ENCODE measurements around the gene NSMCE1. TPM values are rescaled to one million over a fixed set of nuclear protein-coding genes. Genes with fewer than 3 reads are reported as not detected.
A peak's percentile ranks its signal among the peaks of the same experiment; 100 is the strongest.
"Not testable (repeated sequence)": the region's sequence is repeated elsewhere in the genome, so short reads cannot be mapped to it uniquely, and the experiment has no call there.

The NSMCE1 gene
- total and polyA plus RNA-seq, 4 experiments from 2014 or later: 66.6 to 202 (median 106) TPM

GRCh38 chr16:27205423-27206065 is 63.0 kb downstream of the NSMCE1 start:
- intact Hi-C loops (cut with micrococcal nuclease): no loop called here
- H3K27ac ChIP-seq (ENCODE audit: low read depth, low read length): no peak overlapping the region
- DNase-seq: no peak
- H3K4me3 ChIP-seq (ENCODE audit: low read length in 2 of 2): no peak overlapping the region
- POLR2A ChIA-PET (ENCODE audit: partially characterized antibody): interaction anchor here (0.8 to 5.8 kb wide), 5 partner anchors 11 to 162 kb away, joined by 3 to 186 read pairs (median 33); no protein-coding TSS in a partner anchor
- H3K36me3 Mint-ChIP-seq: peaks cover 3 to 18% of the 10 kb centered on the region in 2 donors
- H3K27me3 Mint-ChIP-seq: no peaks in the 10 kb centered on the region
- peaks cover 22 to 42% (median 30%) of the 10 kb centered on the region in 4 donors for H3K4me1 Mint-ChIP-seq
- H3K27ac Mint-ChIP-seq: peak overlapping the region in 2 of 7 donors; percentile 37 to 92
- CTCF ChIA-PET (ENCODE audit: partially characterized antibody): interaction anchor here (1.6 to 5.7 kb wide), 5 partner anchors 10 to 162 kb away, joined by 5 to 56 read pairs (median 9); no protein-coding TSS in a partner anchor
- no peaks in the 10 kb centered on the region for H3K9me3 Mint-ChIP-seq
- H3K4me3 Mint-ChIP-seq: no peak overlapping the region
- H3K27me3 ChIP-seq (ENCODE audit: insufficient read depth, low read length): no peaks in the 10 kb centered on the region
- peaks cover 5% of the 10 kb centered on the region for H3K36me3 ChIP-seq (ENCODE audit: insufficient read depth, low read length)
- H3K4me1 ChIP-seq (ENCODE audit: insufficient read depth, low read length): peaks cover 43% of the 10 kb centered on the region
- no peaks in the 10 kb centered on the region for H3K9me3 ChIP-seq (ENCODE audit: control insufficient read depth in 1 of 2, low read length in 2 of 2)

- Histone ChIP-seq H3K27me3 (ENCODE audit: insufficient read depth, low read length) (no peaks in the 10 kb centered on the region), H3K4me3 (ENCODE audit: low read length in 2 of 2) (peak overlapping the region; percentile 39 to 61), H3K27ac (ENCODE audit: low read depth, low read length) (peak overlapping the region; percentile 97), H3K9me3 (ENCODE audit: control insufficient read depth in 1 of 2, low read length in 2 of 2) (no peaks in the 10 kb centered on the region), H3K4me1 (ENCODE audit: insufficient read depth, low read length) (peaks cover 52% of the 10 kb centered on the region), H3K36me3 (ENCODE audit: insufficient read depth, low read length) (peaks cover 2% of the 10 kb centered on the region)
- Mint-ChIP-seq H3K4me3 (peak overlapping the region; percentile 97 to 100 (median 99)), H3K36me3 (peaks cover 3 to 12% of the 10 kb centered on the region in 2 donors), H3K4me1 (peaks cover 33 to 54% (median 41%) of the 10 kb centered on the region in 4 donors), H3K27ac (peak overlapping the region; percentile 92 to 100 (median 100)), H3K27me3 (no peaks in the 10 kb centered on the region), H3K9me3 (no peaks in the 10 kb centered on the region)
- ChIA-PET POLR2A (ENCODE audit: partially characterized antibody) (interaction anchor here (0.7 to 5.8 kb wide), 17 partner anchors 10 to 222 kb away, joined by 3 to 186 read pairs (median 8); no protein-coding TSS in a partner anchor), CTCF (ENCODE audit: partially characterized antibody) (interaction anchor here (1.0 to 5.7 kb wide), 12 partner anchors 8 to 181 kb away, joined by 3 to 56 read pairs (median 6); no protein-coding TSS in a partner anchor)
- intact Hi-C loops (cut with micrococcal nuclease): no loop called here
- DNase-seq: no peak
Measured at GRCh38 chr16:27204312-27204915, 64.2 kb downstream of the NSMCE1 start.

- Mint-ChIP-seq H3K4me1 (peaks cover 39 to 61% (median 47%) of the 10 kb centered on the region in 4 donors), H3K9me3 (peaks cover 0 to 4% (median 0%) of the 10 kb centered on the region in 8 donors), H3K36me3 (peaks cover 3 to 12% of the 10 kb centered on the region in 2 donors), H3K27me3 (no peaks in the 10 kb centered on the region), H3K4me3 (peak within 1 kb of the TSS; percentile 97 to 100 (median 99)), H3K27ac (peak within 1 kb of the TSS; percentile 92 to 100 (median 100))
- ChIA-PET CTCF (ENCODE audit: partially characterized antibody) (interaction anchor here (0.6 to 5.7 kb wide), 14 partner anchors 8 to 251 kb away, joined by 3 to 56 read pairs (median 5); no protein-coding TSS in a partner anchor), POLR2A (ENCODE audit: partially characterized antibody) (interaction anchor here (0.7 to 5.8 kb wide), 25 partner anchors 9 to 260 kb away, joined by 3 to 186 read pairs (median 5); no protein-coding TSS in a partner anchor)
- Histone ChIP-seq H3K36me3 (ENCODE audit: insufficient read depth, low read length) (no peaks in the 10 kb centered on the region), H3K4me3 (ENCODE audit: low read length in 2 of 2) (peak within 1 kb of the TSS; percentile 61 to 85), H3K27ac (ENCODE audit: low read depth, low read length) (peak within 1 kb of the TSS; percentile 97), H3K4me1 (ENCODE audit: insufficient read depth, low read length) (peaks cover 59% of the 10 kb centered on the region), H3K27me3 (ENCODE audit: insufficient read depth, low read length) (no peaks in the 10 kb centered on the region), H3K9me3 (ENCODE audit: control insufficient read depth in 1 of 2, low read length in 2 of 2) (no peaks in the 10 kb centered on the region)
- intact Hi-C loops (cut with micrococcal nuclease): loop anchor here (1.0 kb wide), 3 partner anchors 27 to 164 kb away; no protein-coding TSS in a partner anchor
- DNase-seq: peak; percentile 99 to 100 (median 100)
Measured at GRCh38 chr16:27203507-27204311, 64.9 kb downstream of the NSMCE1 start, which contains the start of gene KDM8. KDM8 (plus strand) TSS chr16:27203526; CDS start chr16:27210124, 6,598 bp downstream.

GRCh38 chr16:27202923-27203506 is 65.6 kb downstream of the NSMCE1 start:
- intact Hi-C loops (cut with micrococcal nuclease): loop anchor here (1.0 kb wide), 3 partner anchors 27 to 164 kb away; no protein-coding TSS in a partner anchor
- Histone ChIP-seq H3K9me3 (ENCODE audit: control insufficient read depth in 1 of 2, low read length in 2 of 2) (no peaks in the 10 kb centered on the region), H3K27ac (ENCODE audit: low read depth, low read length) (peak overlapping the region; percentile 97), H3K4me3 (ENCODE audit: low read length in 2 of 2) (peak overlapping the region; percentile 61 to 85), H3K27me3 (ENCODE audit: insufficient read depth, low read length) (no peaks in the 10 kb centered on the region), H3K4me1 (ENCODE audit: insufficient read depth, low read length) (peaks cover 66% of the 10 kb centered on the region), H3K36me3 (ENCODE audit: insufficient read depth, low read length) (no peaks in the 10 kb centered on the region)
- Mint-ChIP-seq H3K27ac (peak overlapping the region; percentile 92 to 100 (median 100)), H3K4me1 (peaks cover 45 to 68% (median 54%) of the 10 kb centered on the region in 4 donors), H3K4me3 (peak overlapping the region; percentile 97 to 100 (median 99)), H3K36me3 (peaks cover 3 to 12% of the 10 kb centered on the region in 2 donors), H3K9me3 (peaks cover 0 to 4% (median 0%) of the 10 kb centered on the region in 8 donors), H3K27me3 (no peaks in the 10 kb centered on the region)
- DNase-seq: peak in 1 of 5 donors; percentile 93
- POLR2A ChIA-PET (ENCODE audit: partially characterized antibody): interaction anchor here (0.7 to 5.8 kb wide), 24 partner anchors 9 to 260 kb away, joined by 3 to 186 read pairs (median 5); no protein-coding TSS in a partner anchor
- CTCF ChIA-PET (ENCODE audit: partially characterized antibody): interaction anchor here (0.6 to 5.7 kb wide), 10 partner anchors 24 to 252 kb away, joined by 3 to 56 read pairs (median 8); no protein-coding TSS in a partner anchor

- H3K4me1 ChIP-seq (ENCODE audit: insufficient read depth, low read length): peaks cover 87% of the 10 kb centered on the region
- intact Hi-C loops (cut with micrococcal nuclease); H3K9me3 ChIP-seq (ENCODE audit: control insufficient read depth in 1 of 2, low read length in 2 of 2); H3K27me3 ChIP-seq (ENCODE audit: insufficient read depth, low read length); DNase-seq; H3K36me3 ChIP-seq (ENCODE audit: insufficient read depth, low read length); H3K4me3 ChIP-seq (ENCODE audit: low read length in 2 of 2); H3K27me3 Mint-ChIP-seq; H3K27ac ChIP-seq (ENCODE audit: low read depth, low read length); H3K9me3 Mint-ChIP-seq; H3K36me3 Mint-ChIP-seq: not testable (repeated sequence)
- H3K4me1 Mint-ChIP-seq: peaks cover 59 to 89% (median 71%) of the 10 kb centered on the region in 4 donors
- peak overlapping the region; percentile 61 to 99 (median 90) for H3K27ac Mint-ChIP-seq
- ChIA-PET CTCF (ENCODE audit: partially characterized antibody) (interaction anchor here (5.7 kb wide), 1 partner anchor 22 kb away, joined by 56 read pairs; no protein-coding TSS in a partner anchor), POLR2A (ENCODE audit: partially characterized antibody) (interaction anchor here (5.8 kb wide), 1 partner anchor 34 kb away, joined by 186 read pairs; no protein-coding TSS in a partner anchor)
- peak overlapping the region in 6 of 8 donors; percentile 10 to 79 (median 46) for H3K4me3 Mint-ChIP-seq
Measured at GRCh38 chr16:27200914-27201313, 67.7 kb downstream of the NSMCE1 start.

GRCh38 chr16:27199736-27200135 is 68.8 kb downstream of the NSMCE1 start:
- intact Hi-C loops (cut with micrococcal nuclease): no loop called here
- ChIA-PET POLR2A (ENCODE audit: partially characterized antibody) (interaction anchor here (0.8 to 8.0 kb wide), 20 partner anchors 9 to 941 kb away, joined by 3 to 106 read pairs (median 4); no protein-coding TSS in a partner anchor), CTCF (ENCODE audit: partially characterized antibody) (interaction anchor here (0.7 to 11.1 kb wide), 11 partner anchors 9 to 204 kb away, joined by 3 to 164 read pairs (median 5); no protein-coding TSS in a partner anchor)
- Mint-ChIP-seq H3K9me3 (peaks cover 0 to 7% (median 0%) of the 10 kb centered on the region in 8 donors), H3K36me3 (peaks cover 0 to 6% of the 10 kb centered on the region in 2 donors), H3K27ac (peak overlapping the region; percentile 85 to 99 (median 95)), H3K4me3 (peak overlapping the region; percentile 60 to 82 (median 72)), H3K4me1 (peaks cover 69 to 96% (median 82%) of the 10 kb centered on the region in 4 donors), H3K27me3 (no peaks in the 10 kb centered on the region)
- Histone ChIP-seq H3K4me1 (ENCODE audit: insufficient read depth, low read length) (peaks cover 92% of the 10 kb centered on the region), H3K9me3 (ENCODE audit: control insufficient read depth in 1 of 2, low read length in 2 of 2) (no peaks in the 10 kb centered on the region), H3K4me3 (ENCODE audit: low read length in 2 of 2) (peak overlapping the region in 1 of 2 donors; percentile 3), H3K27me3 (ENCODE audit: insufficient read depth, low read length) (no peaks in the 10 kb centered on the region), H3K36me3 (ENCODE audit: insufficient read depth, low read length) (no peaks in the 10 kb centered on the region), H3K27ac (ENCODE audit: low read depth, low read length) (peak overlapping the region; percentile 62)
- DNase-seq: peak; percentile 53 to 70 (median 58)

Data from CD4-positive, alpha-beta memory T cell (primary cell).